HG02885 (cell line): ENCODE results near the gene ZMAT5.
A peak's percentile ranks its signal among the peaks of the same experiment; 100 is the strongest.

Source experiments
- ATAC-seq: cut with Tn5 transposase; IDR thresholded peaks from one replicate; pipeline ENCODE4 v1.9.1; 2021; ENCODE audit warnings: mild to moderate bottlenecking; ENCODE audit not compliant: unreplicated experiment, poor library complexity

Gene ZMAT5

GRCh38 chr22:29788339-29789279 is 21.8 kb upstream of the ZMAT5 start:
- no peak for ATAC-seq

DNA sequence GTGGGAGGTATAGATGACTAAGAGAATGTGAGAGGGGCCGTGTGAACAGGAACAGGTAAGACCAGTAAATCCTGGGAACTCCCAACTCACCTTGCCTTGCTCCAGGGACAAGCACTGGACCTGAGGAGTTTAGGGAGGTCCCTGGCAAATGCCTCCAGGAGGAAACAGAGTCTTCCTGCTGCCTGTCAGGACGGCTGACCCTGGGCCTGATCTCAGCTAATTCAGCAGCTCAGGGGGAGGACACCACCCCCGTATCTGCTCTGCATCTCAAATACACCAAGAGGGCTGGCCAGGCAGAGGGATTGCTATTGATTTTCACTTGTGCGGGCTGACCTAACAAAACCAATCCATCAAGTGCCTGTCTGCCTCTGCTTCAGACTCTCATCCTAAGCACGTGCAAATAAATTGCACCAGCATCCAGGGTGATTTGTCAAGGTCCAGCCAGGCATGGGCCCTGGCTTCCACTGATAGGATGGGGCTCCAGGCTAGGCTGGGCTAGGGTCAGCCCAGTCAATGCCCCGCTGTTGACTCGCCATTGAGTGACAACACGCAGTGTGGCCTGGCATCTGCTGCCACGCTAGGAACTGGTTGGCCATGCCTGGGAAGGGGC is 20.7 kb upstream of the ZMAT5 start:
- no peak for ATAC-seq

GRCh38 chr22:29786031-29786430 is 19.2 kb upstream of the ZMAT5 start:
- ATAC-seq, result no peak

DNA sequence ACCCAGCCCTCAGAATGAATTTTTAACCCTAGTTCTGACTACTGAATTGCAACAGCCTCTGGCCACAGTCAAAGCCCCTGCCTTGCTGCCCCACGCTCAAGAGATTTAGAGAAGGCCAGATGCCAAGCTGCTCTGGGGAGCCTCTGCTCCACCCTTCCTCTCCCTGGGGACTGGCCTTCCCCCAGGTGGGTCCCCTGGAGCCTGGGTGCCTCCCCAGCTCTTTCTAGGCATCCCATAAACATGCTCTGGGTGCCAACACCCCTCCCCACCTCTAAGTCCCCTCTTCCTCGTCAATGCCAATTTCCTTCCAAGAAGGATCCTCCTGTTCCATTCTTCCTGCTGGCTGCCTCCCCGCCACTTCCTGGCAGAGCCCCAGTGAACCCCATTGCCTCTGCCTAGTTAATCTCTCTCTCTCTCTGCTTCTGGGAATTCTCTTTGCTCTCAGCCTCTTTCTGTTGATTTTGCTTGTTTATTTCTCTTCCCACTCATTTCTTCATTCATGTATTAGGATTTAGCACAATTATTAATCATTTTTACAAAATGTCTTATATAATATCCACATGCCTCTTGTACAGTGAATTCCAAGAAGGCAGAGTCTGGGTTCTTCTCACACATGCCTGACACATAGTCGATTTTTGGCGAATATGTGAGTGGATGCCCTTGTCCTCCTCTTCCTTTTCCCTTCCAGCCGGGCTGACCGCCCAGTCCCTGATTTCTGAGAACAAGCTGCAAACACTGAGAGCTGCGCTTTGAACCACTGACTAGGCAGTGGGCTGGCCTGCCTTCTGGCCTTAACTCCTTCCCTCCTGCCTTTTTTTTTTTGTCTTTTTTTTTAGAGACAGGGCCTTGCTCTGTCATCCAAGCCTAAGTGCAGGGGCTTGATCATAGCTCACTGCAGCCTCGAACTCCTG is 17.9 kb upstream of the ZMAT5 start:
- no peak for ATAC-seq

GRCh38 chr22:29782061-29782845 is 15.4 kb upstream of the ZMAT5 start:
- no peak for ATAC-seq

GRCh38 chr22:29780748-29781676 is 14.2 kb upstream of the ZMAT5 start:
- no peak for ATAC-seq

GRCh38 chr22:29780220-29780619 is 13.4 kb upstream of the ZMAT5 start:
- ATAC-seq, result no peak

GRCh38 chr22:29773233-29773632 is 6.4 kb upstream of the ZMAT5 start:
- no peak for ATAC-seq

DNA sequence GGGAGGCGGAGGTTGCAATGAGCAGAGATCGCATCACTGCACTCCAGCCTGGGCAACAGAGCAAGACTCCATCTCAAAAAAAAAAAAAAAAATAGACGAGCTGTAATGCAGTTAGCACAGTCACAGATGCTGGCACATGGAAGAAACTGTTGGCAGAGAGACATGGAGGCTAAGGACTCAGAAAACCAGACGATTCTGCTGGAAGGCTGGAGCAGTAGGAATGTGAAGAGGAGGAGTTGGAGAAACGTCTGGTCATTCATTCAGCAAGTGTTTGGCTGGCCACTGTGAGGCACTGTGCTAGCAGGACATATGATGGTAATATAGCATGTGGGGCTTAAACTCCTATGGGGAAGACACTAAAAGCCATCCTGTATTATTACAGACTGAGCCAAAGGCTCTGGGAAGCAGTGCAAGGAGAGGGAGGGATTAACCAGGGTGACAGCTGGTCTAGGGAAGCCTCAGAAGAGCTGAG is 5.4 kb upstream of the ZMAT5 start:
- ATAC-seq, result no peak

- ATAC-seq, result no peak
These were observed 3.0 kb upstream of the ZMAT5 start for GRCh38 chr22:29769723-29770321.

GRCh38 chr22:29768052-29768693 is 1.4 kb upstream of the ZMAT5 start:
- ATAC-seq, result no peak

GRCh38 chr22:29767171-29768051 is 604 bp upstream of the ZMAT5 start, which contains the start of gene UQCR10:
UQCR10 (plus strand) TSS chr22:29767369; CDS start chr22:29767399, 30 bp downstream.
- ATAC-seq, result peak; percentile 66

DNA sequence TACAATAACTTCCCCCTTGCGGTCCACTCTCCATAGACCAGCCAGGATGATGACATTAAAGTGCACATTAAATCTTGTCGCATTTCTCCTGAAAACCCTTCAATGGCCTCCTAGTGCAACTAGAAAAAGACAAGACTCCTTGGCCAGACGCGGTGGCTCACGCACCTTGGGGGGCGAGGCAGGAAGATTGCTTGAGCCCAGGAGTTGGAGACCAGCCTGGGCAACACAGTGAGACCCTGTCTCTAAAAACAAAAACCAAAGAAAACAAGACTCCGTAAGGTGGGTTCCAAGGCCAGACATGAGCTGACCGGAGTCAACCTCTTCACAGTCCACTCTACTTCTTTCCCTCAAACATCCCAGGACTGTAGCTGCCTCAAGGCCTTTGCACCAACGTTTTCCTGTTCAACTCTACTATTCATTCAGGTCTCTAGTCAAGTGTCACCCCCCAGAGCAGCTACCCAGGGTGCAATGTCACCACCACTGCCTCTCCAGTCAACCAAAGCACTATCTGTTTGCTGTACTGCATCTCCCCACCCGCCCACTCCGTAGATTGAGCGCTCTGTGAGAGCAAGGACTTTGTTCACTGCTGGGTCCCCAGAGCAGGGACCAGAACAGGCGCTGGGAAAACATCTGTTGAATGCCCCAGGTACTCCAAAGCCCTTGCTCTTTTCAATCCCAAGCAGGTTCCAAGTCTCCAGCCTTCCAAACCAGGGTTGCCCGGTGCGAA is 739 bp downstream of the ZMAT5 start:
- ATAC-seq, result peak; percentile 11

- ATAC-seq, result no peak
These were observed 4.5 kb downstream of the ZMAT5 start for GRCh38 chr22:29762263-29762662.

- ATAC-seq, result no peak
These were observed 7.8 kb downstream of the ZMAT5 start for GRCh38 chr22:29758959-29759358.

DNA sequence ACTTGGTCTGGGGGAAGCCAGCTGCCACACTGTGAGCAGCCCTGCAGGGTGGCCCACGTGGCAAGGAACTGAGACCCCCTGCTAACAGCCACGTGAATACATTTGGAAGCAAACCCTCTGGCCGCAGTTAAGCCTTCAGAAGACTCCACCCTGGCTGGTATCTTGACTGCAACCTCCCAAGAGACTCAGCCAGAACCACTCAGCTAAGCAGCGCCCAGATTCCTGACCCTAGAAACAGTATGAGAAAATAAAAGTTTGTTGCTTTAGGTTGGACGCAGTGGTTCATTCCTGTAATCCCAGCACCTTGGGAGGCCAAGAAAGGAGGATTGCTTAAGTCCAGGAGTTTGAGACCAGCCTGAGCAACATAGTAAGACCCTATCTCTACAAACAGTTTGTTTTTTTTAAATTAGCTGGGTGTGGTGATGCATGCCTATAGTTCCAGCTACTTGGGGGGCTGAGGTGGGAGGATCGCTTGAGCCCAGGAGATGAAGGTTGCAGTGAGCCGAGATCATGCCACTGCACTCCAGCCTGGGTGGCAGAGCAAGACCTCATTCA is 8.7 kb downstream of the ZMAT5 start:
- ATAC-seq, result no peak
